NCI-H524 treated with DMSO at 0.1 percent for 48 hours (cell line): ENCODE measurements around the gene FNDC8.
A peak's percentile ranks its signal among the peaks of the same experiment; 100 is the strongest.
"Not testable (repeated sequence)": the region's sequence is repeated elsewhere in the genome, so short reads cannot be mapped to it uniquely, and the experiment has no call there.

Experiments
- DNase-seq: peaks from one replicate; lab custom pipeline; 2025; lab: John Stamatoyannopoulos, UW

Gene FNDC8

GRCh38 chr17:35121315-35121714 lies at the start of gene FNDC8:
TSS of gene FNDC8 (plus strand) at chr17:35121615. CDS start at chr17:35121694, 79 bp downstream.
- no peak for DNase-seq

- DNase-seq: no peak
Measured at GRCh38 chr17:35073183-35073790, 48.1 kb upstream of the FNDC8 start.

- DNase-seq: no peak
Measured at GRCh38 chr17:35073991-35074627, 47.3 kb upstream of the FNDC8 start.

GRCh38 chr17:35074711-35075707 lies 46.4 kb upstream of the FNDC8 start:
- DNase-seq: no peak

GRCh38 chr17:35076874-35077273 lies 44.5 kb upstream of the FNDC8 start:
- DNase-seq: no peak

GRCh38 chr17:35079547-35080423 lies 41.6 kb upstream of the FNDC8 start:
- DNase-seq: no peak

- DNase-seq: no peak
Measured at GRCh38 chr17:35080536-35080935, 40.9 kb upstream of the FNDC8 start.

- no peak for DNase-seq
Measured at GRCh38 chr17:35081638-35082037, 39.8 kb upstream of the FNDC8 start.

- peak; percentile 49 for DNase-seq
Measured at GRCh38 chr17:35082073-35082657, 39.2 kb upstream of the FNDC8 start.

- no peak for DNase-seq
Measured at GRCh38 chr17:35083071-35083470, 38.3 kb upstream of the FNDC8 start.

GRCh38 chr17:35084987-35085386 lies 36.4 kb upstream of the FNDC8 start:
- DNase-seq: no peak

- DNase-seq: no peak
Measured at GRCh38 chr17:35086164-35086563, 35.3 kb upstream of the FNDC8 start.

GRCh38 chr17:35086931-35087573 lies 34.4 kb upstream of the FNDC8 start:
- no peak for DNase-seq

GRCh38 chr17:35087731-35088355 lies 33.6 kb upstream of the FNDC8 start:
- DNase-seq: no peak

GRCh38 chr17:35088356-35088880 lies 33.0 kb upstream of the FNDC8 start:
- no peak for DNase-seq

GRCh38 chr17:35088881-35089585 lies 32.4 kb upstream of the FNDC8 start:
- no peak for DNase-seq

GRCh38 chr17:35089586-35090296 lies 31.7 kb upstream of the FNDC8 start:
- no peak for DNase-seq

- not testable (repeated sequence) for DNase-seq
Measured at GRCh38 chr17:35090707-35091106, 30.7 kb upstream of the FNDC8 start.

GRCh38 chr17:35094902-35095301 lies 26.5 kb upstream of the FNDC8 start:
- DNase-seq: no peak
